SW 1271 (cell line): ENCODE data around the gene TNS4.

ENCODE experiments used
- DNase-seq, 2 experiments: peaks; one replicate each; lab custom pipeline; 2025; lab: John Stamatoyannopoulos, UW

Gene TNS4

GRCh38 chr17:40517981-40518380 lies 16.6 kb upstream of the TNS4 start:
- DNase-seq, result no peak

DNA sequence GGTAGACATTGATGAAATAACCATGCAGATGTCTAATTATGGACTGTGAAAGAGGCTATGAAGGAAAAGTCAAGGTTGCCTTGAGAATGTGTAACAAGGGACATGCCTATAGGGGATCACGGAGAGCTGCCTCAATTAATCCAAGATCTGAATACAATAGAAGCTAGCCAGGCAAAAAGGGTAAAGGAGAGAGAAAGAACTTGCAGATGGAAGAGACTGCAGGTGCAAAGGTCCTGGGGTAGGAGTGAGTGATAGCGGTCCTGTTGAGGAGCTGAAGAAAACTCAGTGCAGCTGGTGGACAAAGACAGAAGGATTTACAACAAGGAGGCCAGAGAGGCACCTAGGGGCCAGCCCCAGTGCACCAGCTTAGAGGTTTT lies 15.9 kb upstream of the TNS4 start:
- no peak for DNase-seq

- peak in 1 of 2 experiments; percentile 84 for DNase-seq
Observed at GRCh38 chr17:40516581-40517285, 15.3 kb upstream of the TNS4 start.

DNA sequence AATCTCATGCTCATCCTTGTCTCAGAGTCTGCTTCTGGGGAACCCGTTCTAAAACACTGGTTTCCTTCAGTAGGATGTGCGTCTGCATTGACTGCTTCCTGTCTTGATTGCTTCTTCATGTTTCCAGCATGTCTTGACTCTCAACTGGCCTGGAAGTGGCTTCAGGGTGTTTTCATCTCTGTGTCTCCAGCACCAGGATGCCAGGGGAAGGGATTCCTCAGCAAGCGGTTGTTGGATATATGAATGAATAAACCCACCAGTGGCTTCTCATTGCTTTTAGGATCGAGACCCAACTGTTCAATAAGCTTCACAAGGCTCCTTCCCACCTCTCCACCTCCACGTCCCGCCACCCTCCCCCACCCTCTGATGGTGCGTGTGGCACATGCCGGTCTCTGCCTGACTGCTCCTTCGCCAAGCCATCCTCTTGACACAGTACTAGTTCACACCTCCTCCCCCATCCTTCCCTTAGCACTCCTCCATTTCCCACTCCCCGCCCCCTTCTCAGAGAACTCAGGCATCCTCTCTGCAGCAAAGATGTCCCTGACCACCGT lies 14.1 kb upstream of the TNS4 start:
- DNase-seq, result no peak

DNA sequence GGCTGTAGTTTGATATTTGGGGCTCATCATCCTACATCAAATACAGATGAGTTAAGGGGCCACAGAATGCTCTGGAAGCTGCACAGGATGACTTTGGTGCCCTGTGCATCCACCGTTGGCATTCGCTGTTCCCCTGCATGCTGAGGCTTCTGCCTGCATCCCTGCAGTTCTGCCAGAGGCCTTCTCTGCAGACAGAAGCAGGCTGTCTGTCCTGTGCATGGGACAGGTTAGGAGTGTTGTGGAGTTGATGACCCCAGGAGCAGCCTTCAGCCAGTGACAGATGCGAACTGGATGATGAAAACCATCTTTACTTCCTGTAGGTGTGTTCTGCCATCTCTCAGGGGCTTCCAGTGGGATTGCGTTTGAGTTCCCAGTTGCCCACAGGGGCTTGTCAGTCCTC lies 13.6 kb upstream of the TNS4 start:
- no peak for DNase-seq

- no peak for DNase-seq
Observed at GRCh38 chr17:40514013-40514875, 12.8 kb upstream of the TNS4 start.

DNA sequence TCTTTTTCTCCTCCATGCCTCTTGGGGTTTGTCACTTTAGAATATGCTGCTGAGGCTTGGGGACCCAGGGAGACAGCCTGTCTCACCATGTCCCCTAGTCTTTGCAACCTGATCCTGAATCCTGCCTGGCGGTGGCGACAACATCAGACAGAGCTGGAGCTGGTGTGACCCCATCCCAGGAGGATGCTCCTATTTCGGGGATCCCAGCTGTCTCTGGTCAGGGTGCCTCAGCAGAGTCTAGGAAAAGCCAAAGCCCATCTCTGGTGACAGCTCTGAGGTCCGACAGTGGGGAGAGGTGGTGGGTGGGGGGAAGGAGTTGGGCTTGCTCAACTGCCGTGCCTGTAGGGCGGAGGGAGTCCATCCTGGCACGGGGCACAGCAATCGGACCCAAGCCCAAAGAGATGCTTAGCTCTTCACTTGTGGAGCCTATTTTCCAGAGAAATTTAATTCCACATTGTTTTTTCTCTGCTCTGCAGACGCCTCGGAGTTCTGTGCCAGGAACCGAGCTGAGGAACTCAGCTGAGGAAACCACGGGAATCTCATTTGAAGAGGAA lies 10.3 kb upstream of the TNS4 start:
- DNase-seq, result no peak

DNA sequence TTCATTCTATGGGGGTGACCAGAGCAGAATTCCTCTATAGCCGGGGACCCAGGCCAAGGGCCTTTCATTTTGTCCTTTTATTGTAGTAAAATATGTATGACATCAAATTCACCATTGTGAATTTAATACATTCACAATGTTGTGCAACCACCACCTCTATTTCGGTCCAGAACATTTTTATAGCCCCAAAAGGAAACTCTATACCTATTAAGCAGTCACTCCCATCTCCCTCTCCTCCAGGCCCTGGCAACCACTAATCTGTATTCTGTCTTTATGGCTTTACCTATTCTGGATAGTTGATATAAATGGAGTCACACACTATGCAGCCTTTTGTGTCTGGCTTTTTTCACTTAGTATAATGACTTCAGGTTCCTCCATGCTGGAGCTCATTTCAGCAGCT lies 9.7 kb upstream of the TNS4 start:
- DNase-seq, result no peak

GRCh38 chr17:40510328-40510648 lies 8.9 kb upstream of the TNS4 start:
- peak; percentile 69 to 76 for DNase-seq

DNA sequence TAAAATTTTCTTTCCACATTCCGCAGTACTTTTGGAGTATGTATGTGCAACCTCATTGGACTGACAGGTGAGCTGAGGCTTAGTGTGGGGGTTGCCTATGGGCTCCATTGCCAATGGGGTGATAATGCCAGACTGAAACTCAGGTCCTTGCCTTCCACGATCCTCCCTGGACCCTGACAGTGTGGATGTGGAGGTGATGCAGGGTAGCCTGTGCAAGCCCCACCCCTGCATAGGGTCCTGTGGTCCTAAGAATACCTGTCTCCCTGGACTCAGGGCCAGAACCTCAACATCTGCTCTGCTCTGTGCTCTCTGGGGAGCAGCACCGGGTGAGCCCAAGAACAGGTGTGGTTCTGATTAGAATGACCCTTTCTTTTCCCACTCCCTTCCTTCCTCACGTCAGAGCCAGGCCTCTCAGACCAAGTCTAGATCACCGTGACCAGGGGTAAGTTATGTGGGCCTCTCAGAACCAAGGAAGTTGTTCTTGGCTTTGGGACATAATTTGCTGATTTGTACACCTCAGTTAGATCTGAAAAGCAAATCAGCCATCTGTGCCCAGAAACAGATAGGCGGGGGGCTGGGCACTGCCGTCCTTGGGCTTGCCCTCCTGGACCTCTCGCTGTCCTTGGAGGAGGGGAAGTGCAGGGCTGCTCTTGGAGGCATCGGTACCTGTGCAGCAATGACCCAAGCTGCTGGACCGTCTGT lies 8.4 kb upstream of the TNS4 start:
- DNase-seq, result no peak

- DNase-seq, result no peak
Observed at GRCh38 chr17:40506786-40507185, 5.4 kb upstream of the TNS4 start.

DNA sequence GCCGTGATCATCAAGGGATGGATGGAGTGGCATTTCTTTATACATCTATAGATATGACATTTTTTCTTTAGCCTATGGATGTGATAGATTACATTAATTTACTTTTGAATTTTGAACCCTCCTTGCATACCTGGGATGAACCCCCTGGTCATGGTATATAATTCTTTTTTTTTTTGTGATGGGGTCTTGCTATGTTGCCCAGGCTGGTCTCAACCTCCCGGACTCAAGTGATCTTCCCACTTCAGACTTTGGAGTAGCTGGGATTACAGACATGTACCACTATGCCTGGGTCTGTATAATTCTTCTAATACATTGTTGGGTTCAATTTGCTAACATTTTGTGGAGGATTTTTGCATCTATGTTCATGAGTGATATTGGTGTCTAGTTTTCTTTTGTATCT lies 1.7 kb upstream of the TNS4 start:
- DNase-seq, result no peak

DNA sequence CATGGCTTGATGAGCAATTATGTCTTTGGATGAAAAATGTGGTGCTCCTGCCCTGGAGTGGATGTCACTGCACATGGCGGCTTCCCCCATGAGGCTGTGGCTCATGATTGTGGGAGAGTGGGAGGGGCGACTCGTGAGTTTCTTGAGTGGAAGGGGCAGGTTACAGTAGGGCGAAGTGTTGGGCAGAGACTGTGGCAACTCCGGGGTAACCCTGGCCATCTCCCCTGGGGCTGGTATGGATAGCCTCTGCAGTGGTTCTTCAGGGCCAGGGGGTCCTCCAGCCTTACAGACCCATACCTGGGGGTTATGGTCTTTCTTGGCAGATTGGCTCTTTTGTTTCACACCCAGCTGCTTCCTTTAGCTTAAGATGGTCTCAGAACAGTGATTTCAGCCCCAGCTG lies 1.3 kb upstream of the TNS4 start:
- no peak for DNase-seq

- no peak for DNase-seq
Observed at GRCh38 chr17:40500709-40501108, 714 bp downstream of the TNS4 start.

GRCh38 chr17:40500190-40500589 lies 1.2 kb downstream of the TNS4 start:
- DNase-seq, result no peak

DNA sequence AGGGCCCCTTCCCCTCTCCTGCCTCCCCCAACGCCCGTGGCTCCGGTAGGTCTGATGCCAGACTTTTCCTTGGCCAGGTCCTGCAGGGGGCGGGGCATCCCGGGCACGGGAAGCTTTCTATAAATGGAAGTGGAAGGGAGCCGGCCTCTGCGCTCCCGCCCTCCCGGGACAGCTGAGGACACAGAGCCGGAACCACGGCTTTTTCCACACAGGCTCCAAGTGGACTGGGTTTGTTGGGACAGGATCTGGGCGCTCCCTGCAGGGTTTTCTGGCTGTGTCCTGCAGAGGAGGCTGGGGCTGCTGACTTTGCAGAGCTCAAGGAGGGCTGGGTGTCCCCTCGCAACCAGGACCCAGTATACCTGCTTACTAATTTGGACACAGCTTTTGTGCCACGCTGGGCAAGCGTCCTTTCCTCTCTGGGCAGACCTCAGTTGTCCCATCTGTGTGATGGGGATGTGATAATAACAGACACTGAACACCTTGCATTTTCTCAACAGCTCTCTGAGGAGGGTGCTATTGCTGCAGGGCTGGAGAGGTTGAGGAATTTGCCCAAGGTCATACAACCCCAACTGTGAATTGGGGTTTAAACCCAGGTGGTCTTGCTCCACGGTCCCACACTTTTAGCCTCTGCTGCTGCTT lies 1.8 kb downstream of the TNS4 start:
- peak in 1 of 2 experiments; percentile 41 for DNase-seq

DNA sequence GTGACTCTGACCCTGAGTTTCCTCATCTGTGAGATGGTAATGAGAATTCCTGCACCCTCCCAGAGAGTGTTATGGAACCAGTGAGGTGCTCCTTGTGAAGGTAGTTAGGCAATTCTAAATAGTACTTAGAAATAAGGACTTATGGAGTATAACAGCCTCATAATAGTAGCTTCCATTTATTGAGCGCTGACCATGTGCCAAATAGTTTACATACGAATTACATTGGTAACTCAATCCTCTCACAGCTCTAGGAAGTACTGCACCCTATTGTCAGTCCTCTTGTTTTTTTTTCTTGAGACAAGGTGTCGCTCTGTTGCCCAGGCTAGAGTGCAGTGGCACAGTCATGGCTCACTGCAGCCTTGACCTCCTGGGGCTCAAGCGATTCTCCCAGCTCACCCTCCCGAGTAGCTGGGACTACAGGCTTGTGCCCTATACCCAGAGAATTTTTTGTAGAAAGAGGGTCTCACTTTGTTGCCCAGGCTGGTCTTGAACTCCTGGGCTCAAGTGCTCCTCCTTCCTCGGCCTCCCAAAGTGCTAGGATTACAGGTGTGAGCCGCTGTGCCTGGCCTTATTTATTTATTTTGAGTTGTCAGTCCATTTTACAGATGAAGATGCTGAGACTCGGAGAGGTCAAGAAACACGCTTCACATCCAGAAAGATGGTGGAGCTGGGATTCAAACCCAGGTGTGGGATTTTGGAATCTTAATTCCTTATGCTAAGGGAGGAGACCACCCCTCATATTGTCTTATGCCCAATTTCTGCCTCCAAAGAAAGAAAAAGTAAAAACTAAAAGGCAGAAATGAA lies 2.9 kb downstream of the TNS4 start:
- DNase-seq, result no peak

GRCh38 chr17:40497695-40498094 lies 3.7 kb downstream of the TNS4 start:
- no peak for DNase-seq

DNA sequence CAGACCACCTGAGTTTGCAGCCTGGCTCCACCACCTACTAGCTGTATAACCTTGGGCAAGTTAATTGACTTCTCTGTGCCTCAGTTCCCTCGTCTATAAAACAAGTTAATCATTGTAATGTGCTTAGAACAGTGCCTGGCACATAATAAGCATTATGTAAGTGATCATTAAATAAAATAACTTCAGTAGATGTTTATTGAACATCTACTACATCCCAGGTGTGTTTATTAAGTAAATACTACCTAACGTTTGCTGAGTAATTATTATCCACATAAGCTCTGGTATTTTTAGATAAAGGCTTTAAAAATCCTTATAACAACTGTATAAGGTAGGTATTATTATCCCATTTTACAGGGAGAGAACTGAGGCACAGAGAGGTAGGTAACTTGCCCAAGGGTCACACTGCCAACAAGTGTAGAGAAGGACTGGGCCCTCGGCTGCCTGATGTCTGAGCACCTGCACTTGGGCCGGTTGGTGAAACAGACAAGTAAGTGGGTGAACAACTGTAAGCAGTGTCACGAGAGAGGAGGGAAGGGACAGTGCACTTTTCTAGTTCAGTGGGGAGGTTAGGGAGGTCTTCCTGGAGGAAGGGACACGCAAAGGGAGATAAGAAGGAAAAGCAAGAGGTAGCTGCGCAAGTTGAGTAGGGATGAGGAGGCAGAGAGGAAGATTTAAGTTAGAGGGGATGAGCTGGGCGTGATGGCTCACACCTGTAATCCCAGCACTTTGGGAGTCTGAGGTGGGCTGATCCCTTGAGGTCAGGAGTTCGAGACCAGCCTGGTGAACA lies 4.6 kb downstream of the TNS4 start:
- DNase-seq, result no peak

DNA sequence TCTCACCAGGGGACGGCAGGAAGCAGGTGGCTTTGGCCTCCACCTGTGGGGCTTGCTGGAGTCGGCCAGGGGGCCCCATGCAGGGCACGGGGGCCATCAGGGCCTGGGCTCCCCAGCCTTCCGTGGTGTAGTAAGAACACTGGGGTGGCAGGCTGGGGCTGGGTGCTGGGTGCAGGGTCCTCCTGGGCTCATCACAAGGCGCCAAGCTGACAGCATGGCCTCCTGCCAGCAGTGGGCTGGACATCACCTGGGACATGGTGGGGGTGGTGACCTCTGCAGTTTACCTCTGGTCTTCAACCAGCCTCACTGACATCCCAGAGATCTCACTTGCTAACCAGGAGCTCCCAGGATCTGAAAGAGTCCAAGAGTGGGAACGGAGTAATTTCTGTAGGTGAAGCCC lies 5.3 kb downstream of the TNS4 start:
- no peak for DNase-seq
